GM12891 (cell line): Measurements from ENCODE around the gene CABLES1.

Source experiments
- DNase-seq: peaks from one replicate; pipeline ENCODE4 v3.0.0; 2011; ENCODE audit warnings: low spot score; ENCODE audit not compliant: insufficient read length
- FAIRE-seq: peaks from 2 replicates; lab custom pipeline; 2011; peaks lifted over from hg19 to GRCh38; lab: Jason Lieb, UNC
- PAX5 ChIP-seq: IDR thresholded peaks from 2 replicates; pipeline ENCODE4 v1.6.1; 2011; ENCODE audit warnings: low read length, moderate library complexity, mild to moderate bottlenecking; ENCODE audit not compliant: insufficient read depth, severe bottlenecking
- POLR2A ChIP-seq: IDR thresholded peaks from 2 replicates; pipeline ENCODE4 v1.6.1; 2011; ENCODE audit warnings: low read depth, low read length, control low read depth
- POLR2AphosphoS5 ChIP-seq: IDR thresholded peaks from 2 replicates; pipeline ENCODE4 v1.6.1; 2011; ENCODE audit warnings: low read depth, low read length, control low read depth
- POU2F2 ChIP-seq: IDR thresholded peaks from 2 replicates; pipeline ENCODE4 v1.6.1; 2011; ENCODE audit warnings: low read depth, mild to moderate bottlenecking, control low read depth, low read length, moderate library complexity
- SPI1 ChIP-seq: IDR thresholded peaks from 2 replicates; pipeline ENCODE4 v1.6.1; 2011; ENCODE audit warnings: low read depth, low read length, control low read depth
- TAF1 ChIP-seq: IDR thresholded peaks from 2 replicates; pipeline ENCODE4 v1.6.1; 2011; ENCODE audit warnings: low read depth, low read length, control low read depth

CABLES1 gene

DNA sequence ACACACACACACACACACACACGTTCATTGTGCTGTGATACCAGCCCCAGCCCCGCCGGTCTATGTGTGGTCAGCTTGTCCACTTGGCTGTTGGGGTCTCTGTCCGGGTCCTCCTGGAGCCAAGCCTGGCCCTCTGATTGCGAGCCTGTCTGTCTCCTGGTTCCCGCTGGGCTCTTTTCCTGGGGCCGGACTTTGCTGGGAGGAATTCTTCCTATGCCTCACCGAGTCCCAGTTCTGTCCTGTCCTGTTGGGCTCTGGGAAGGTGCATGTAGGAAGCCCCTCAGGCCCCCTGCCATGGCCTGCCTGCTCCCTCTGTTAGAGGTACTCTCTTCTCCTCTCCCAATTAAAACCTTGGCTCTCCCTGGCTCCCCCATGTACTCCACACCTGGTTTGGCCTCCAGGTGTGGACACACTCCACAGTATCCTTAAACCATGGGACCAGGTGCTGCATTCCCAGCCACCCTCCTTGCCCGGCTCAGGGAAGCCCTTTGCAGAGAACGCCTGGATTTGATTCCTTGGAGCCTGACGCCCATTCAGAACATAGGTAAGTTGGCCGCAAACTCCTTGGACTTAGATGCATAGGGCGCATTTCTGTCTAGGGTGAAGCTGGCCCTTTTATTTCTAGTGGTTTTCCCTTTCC is 42.3 kb downstream of the CABLES1 start:
- TF ChIP-seq POU2F2 (no peak), TAF1 (no peak), POLR2AphosphoS5 (no peak), POLR2A (no peak), SPI1 (no peak), PAX5 (no peak)
- no peak for DNase-seq
- no peak for FAIRE-seq

DNA sequence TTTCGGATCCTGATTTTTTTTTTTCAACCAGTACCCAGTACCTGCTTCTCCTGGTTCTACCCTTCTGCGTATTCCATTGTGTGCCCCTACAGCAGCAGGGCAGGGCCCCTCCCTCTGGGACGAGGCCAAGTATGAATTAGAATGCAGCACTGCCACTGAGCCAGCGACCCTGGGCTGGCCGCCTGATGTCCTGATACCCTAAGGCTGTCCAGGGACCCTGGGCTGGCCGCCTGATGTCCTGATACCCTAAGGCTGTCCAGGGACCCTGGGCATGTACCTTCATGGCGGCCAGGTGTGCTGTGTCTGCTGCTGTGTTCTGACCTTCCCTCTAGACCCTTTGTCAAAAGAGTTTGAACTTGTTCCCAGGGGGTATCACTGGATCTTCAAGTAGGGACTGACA is 42.9 kb downstream of the CABLES1 start:
- no peak for DNase-seq
- no peak for FAIRE-seq
- no peak for TF ChIP-seq PAX5
- TF ChIP-seq POU2F2: no peak
- TF ChIP-seq POLR2AphosphoS5: no peak
- TF ChIP-seq SPI1: no peak
- TF ChIP-seq POLR2A: no peak
- no peak for TF ChIP-seq TAF1

DNA sequence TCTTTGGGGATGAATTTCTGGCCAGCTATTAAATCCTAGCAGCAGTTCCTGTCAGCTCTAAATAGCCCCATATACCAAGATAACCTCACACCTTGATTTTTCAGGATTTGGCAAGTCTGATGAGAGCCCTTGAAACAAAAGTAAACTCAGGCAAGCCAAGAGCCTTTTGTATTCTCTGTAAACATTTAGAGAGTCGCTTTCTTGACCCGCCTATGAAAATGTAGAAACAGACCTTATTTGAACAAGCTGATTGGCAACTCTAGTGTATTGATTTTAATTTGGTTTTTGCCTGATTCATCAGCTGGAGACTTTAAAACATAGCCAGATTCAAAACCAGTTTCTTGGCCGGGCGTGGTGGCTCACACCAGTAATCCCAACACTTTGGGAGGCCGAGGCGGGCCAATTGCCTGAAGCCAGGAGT is 43.4 kb downstream of the CABLES1 start:
- no peak for FAIRE-seq

DNA sequence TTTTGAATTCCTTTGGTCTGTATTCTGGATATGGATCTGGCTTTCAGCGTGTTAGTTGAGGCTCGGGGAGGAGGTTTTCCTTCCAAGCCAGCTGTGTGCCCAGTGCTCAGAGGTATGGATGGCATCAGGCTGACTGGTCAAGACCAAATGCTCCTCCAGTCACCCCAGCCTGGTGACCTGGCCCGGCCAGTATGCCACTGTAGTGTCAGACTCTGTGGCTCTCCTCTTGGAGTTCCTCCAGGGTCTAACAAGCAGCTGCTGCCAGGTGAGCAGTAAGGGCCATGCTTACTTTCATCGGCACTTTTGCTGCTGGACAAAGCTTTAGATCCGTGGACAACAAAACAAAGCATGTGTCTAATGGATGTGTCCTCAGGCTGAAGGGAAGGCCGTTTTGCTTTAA is 44.1 kb downstream of the CABLES1 start:
- DNase-seq (no peak), FAIRE-seq (no peak)
- TF ChIP-seq POLR2AphosphoS5: no peak
- no peak for TF ChIP-seq TAF1
- no peak for TF ChIP-seq POLR2A
- TF ChIP-seq PAX5: no peak
- TF ChIP-seq SPI1: no peak
- TF ChIP-seq POU2F2: no peak

More for the DNA sequence above, 43.4 kb downstream of the CABLES1 start:
- no peak for TF ChIP-seq PAX5
- TF ChIP-seq TAF1: no peak
- TF ChIP-seq POLR2AphosphoS5: no peak
- TF ChIP-seq POLR2A: no peak
- TF ChIP-seq POU2F2: no peak
- TF ChIP-seq SPI1: no peak
- no peak for DNase-seq

DNA sequence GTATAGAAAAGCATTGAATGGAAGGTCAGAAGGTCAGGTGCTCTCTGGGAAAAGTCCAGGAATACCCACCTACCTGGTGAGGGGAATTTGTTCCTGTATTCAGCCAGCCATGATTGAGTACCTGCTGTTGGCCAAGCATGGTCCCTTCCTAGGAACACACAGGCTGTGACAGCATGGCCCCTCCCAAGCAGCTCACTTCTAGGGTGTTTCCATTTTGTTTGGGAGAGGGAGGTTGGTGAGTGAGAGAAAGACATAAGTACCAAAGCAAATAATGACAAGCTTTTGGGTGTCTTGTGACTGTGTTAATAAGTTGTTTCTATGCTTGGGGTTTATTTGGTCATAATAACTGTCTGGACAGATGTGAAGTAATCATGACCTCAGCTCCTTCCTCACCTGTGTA is 46.3 kb downstream of the CABLES1 start:
- DNase-seq (no peak), FAIRE-seq (no peak)
- TF ChIP-seq SPI1 (no peak), POLR2A (no peak), POLR2AphosphoS5 (no peak), POU2F2 (no peak), TAF1 (no peak), PAX5 (no peak)

DNA sequence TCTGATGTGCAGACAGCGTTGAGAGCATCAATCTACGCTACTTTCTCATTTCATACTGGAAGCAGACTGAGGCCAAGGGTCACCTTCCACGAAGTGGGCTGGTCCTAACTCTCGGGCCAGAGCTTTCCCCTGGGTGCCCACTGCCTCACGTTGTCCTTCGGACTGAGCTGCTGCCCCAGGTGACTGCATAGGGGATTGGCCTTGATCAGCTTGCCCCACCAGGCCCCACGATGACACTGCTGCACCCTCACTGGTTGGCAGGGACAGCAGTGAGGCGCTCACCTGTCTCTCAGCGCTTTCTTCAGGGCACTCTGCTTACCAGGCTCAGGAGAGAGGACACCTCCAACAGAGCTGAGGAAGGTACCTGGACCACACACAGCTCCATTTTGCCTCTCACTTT is 47.3 kb downstream of the CABLES1 start:
- no peak for DNase-seq
- no peak for FAIRE-seq
- TF ChIP-seq POLR2A (no peak), POU2F2 (no peak), SPI1 (no peak), POLR2AphosphoS5 (no peak), PAX5 (no peak), TAF1 (no peak)

DNA sequence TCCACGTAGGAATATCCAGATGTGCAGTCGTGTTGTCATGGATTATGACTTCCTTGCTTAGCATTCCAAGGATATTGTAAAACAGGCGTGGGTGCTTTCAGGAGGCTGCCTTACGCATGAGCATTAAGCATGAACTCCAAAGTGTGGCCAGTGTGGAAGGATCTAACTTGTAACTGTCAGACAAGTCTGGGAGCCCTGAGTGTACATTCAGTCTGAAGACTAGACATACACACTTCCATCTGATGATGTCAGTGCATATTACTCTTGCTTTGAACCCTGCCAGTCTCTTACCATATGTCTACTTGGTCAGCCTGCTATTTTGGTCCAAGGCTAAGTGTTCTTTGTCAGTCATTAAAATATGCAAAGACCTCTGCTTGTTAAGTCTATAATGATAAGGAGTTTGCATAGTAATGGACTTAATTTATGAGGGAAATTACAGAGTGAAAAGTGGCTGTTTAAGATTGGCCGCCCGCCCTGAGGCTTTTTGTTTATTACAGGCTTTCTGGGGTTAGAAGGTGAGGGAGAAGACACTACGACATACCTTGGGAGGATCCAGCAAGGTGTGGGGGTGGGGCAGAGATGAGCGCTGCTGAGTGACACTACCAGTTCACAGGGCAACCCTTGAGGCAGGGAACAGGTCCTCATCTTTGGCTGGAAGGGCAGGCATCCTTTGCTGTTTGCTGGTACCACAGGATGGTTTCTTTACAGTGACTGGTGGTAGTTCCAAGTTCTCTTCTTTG is 48.3 kb downstream of the CABLES1 start:
- no peak for DNase-seq
- no peak for TF ChIP-seq POLR2AphosphoS5
- no peak for TF ChIP-seq SPI1
- no peak for TF ChIP-seq POLR2A
- no peak for TF ChIP-seq PAX5
- TF ChIP-seq POU2F2: no peak
- no peak for TF ChIP-seq TAF1
- FAIRE-seq: peak; percentile 5

DNA sequence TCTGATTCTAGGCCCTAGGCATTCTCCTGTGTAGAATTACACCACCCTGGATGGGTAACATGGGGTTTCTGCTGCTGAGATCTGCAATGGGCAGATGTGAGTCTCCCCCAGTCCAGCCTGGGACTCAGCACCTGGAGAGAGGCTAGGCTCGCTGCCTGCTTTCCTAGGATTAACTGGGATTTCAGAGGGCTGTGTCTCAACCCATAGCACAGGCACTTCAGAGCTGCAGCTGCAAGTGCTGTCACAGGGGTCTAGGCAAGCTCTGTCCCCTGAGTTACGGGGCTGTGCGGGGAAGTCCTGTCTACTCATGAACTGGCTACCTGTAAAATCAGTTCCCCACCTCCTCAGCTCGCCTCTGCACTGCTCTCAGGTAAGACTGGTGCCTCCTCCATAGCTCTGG is 51.5 kb downstream of the CABLES1 start:
- TF ChIP-seq POLR2AphosphoS5: no peak
- TF ChIP-seq POU2F2: no peak
- no peak for TF ChIP-seq SPI1
- no peak for TF ChIP-seq PAX5

DNA sequence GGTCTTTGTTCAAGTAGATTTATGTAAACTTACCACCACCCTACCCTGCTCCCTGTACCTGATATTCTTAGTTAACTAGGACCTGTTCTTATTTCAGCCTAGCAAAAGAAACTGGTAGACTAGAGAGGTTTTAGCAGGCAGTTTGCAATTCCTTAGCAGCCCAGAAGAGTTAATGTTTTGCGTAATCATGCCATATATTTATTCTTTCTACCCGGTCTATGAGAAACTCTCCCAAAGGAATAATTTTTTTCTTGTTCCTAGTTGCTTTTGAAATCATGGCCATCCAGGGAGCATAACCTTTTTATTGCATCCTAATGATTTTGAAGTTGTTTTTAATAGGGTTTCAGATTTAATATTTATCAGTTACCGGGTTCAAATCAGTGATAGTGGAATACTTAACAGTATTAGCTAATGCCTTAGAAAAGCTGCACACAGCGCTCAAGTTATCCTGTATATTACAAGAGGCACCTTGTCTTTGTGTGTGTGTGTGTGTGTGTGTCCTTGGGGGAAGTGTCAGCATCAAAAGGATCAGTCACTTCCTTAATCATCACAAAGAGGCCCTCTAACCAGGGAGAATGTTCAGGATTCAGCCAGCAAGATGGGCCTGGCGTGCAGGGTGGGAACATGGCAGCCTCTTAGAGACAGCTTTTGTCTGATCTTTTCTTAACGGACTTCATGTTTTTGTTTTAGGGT is 52.9 kb downstream of the CABLES1 start:
- no peak for DNase-seq
- no peak for TF ChIP-seq TAF1
- no peak for TF ChIP-seq POU2F2
- no peak for TF ChIP-seq PAX5
- TF ChIP-seq POLR2A: no peak
- TF ChIP-seq SPI1: no peak
- TF ChIP-seq POLR2AphosphoS5: no peak
- no peak for FAIRE-seq

More for the DNA sequence above, 51.5 kb downstream of the CABLES1 start:
- no peak for FAIRE-seq
- no peak for DNase-seq

DNA sequence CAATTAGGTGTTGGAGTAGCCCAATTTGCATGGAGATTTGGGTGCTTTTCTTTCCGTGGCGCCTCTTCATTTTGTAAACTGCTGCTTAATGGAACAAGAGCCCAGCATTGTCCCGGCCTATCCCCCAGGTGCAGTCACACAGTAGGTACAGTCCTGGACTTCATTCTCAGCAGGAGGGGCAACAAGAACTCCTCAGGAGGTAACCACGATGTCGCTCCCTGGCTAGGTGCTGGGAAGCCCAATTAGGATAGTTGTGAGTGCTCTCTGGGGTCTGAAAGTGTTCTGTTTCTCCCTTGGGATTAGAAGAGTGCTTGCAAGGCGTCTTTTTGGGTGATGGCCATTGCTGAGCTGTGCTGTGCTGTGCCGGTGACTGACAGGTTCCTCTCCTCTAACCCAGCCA is 53.8 kb downstream of the CABLES1 start:
- no peak for FAIRE-seq
- TF ChIP-seq SPI1 (no peak), POU2F2 (no peak), POLR2A (no peak), TAF1 (no peak), POLR2AphosphoS5 (no peak), PAX5 (no peak)
- DNase-seq: no peak
